MM.1S (cell line): ENCODE measurements around the gene NR2E3.

Source experiments
- EZH2 ChIP-seq: fragments of 300-600 bp; sonication (generic); optimal IDR thresholded peaks from 2 replicates; pipeline ENCODE3; 2017; ENCODE audit warnings: low read depth, mild to moderate bottlenecking, antibody characterized with exemption, low read length, mixed read lengths
- TF ChIP-seq, protein P1 (sequence below): fragments of 300-600 bp; sonication (generic); IDR thresholded peaks from 2 replicates; pipeline ENCODE4 v1.5.1; 2016; ENCODE audit warnings: antibody characterized with exemption, low read length, mixed read lengths

DNA sequence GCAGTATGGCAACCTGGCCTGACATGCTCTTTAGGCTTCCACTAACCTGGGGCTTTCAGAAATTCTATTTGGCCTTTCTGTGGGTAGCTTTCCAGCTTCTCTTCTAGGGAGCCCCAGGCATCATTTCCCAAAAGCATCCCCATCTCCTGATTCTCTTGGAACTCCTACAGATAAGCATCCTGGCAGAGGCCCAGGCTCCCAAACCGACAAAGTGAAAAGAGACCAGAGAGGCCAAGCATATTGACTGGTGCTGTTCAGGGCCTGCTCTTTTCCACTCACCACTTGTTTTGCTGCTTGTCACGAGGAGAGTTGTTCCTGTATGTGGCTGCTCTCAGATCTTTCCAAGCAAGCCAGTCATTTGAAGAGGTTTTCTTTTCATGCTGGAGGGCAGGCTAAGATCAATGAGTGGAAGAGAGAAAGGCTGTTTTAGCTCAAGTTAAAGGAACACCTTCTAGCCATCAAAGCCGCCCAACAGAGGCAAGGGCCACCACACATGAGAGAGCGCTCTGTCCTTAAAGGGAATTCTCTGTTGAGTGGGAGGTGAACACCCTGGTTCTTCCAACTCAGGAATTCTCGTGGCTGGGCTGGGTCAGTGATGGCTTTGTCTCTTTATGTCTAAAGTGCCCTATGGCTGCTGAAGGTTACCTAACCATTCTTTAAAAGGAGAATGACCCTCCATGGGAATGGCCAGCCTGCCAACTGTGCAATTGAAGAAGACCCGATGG lies 31.1 kb upstream of the NR2E3 start:
- TF ChIP-seq EZH2, result no peak
- TF ChIP-seq, protein P1, sequence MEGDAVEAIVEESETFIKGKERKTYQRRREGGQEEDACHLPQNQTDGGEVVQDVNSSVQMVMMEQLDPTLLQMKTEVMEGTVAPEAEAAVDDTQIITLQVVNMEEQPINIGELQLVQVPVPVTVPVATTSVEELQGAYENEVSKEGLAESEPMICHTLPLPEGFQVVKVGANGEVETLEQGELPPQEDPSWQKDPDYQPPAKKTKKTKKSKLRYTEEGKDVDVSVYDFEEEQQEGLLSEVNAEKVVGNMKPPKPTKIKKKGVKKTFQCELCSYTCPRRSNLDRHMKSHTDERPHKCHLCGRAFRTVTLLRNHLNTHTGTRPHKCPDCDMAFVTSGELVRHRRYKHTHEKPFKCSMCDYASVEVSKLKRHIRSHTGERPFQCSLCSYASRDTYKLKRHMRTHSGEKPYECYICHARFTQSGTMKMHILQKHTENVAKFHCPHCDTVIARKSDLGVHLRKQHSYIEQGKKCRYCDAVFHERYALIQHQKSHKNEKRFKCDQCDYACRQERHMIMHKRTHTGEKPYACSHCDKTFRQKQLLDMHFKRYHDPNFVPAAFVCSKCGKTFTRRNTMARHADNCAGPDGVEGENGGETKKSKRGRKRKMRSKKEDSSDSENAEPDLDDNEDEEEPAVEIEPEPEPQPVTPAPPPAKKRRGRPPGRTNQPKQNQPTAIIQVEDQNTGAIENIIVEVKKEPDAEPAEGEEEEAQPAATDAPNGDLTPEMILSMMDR, result no peak
